ENCODE measurements around the gene SPTY2D1.
"Not testable (repeated sequence)": the region's sequence is repeated elsewhere in the genome, so short reads cannot be mapped to it uniquely, and the experiment has no call there.

SPTY2D1 gene

GRCh38 chr11:18618342-18619025 lies 15.7 kb downstream of the SPTY2D1 start:
- no peak for DNase-seq (ENCODE audit: low spot score)

- peak; percentile 66 for DNase-seq (ENCODE audit: low spot score)
Observed at GRCh38 chr11:18617688-18618341, 16.3 kb downstream of the SPTY2D1 start.

GRCh38 chr11:18615628-18616392 lies 18.3 kb downstream of the SPTY2D1 start:
- DNase-seq (ENCODE audit: low spot score), result peak; percentile 3

- DNase-seq (ENCODE audit: low spot score), result no peak
Observed at GRCh38 chr11:18614667-18615066, 19.5 kb downstream of the SPTY2D1 start.

GRCh38 chr11:18612394-18612793 lies 21.7 kb downstream of the SPTY2D1 start:
- DNase-seq (ENCODE audit: low spot score), result no peak

- DNase-seq (ENCODE audit: low spot score), result no peak
Observed at GRCh38 chr11:18611196-18611595, 22.9 kb downstream of the SPTY2D1 start.

- DNase-seq (ENCODE audit: low spot score), result no peak
Observed at GRCh38 chr11:18608376-18608775, 25.8 kb downstream of the SPTY2D1 start.

- no peak for DNase-seq (ENCODE audit: low spot score)
Observed at GRCh38 chr11:18600915-18601569, 33.1 kb downstream of the SPTY2D1 start.

GRCh38 chr11:18599739-18600230 lies 34.4 kb downstream of the SPTY2D1 start, which contains the start of gene MISFA:
MISFA (plus strand) TSS chr11:18599789; CDS start chr11:18599929, 140 bp downstream.
- DNase-seq (ENCODE audit: low spot score), result no peak

- no peak for DNase-seq (ENCODE audit: low spot score)
Observed at GRCh38 chr11:18594999-18595749, 39.0 kb downstream of the SPTY2D1 start.

GRCh38 chr11:18594088-18594487 lies 40.1 kb downstream of the SPTY2D1 start:
- DNase-seq (ENCODE audit: low spot score), result not testable (repeated sequence)

GRCh38 chr11:18590571-18590970 lies 43.6 kb downstream of the SPTY2D1 start:
- DNase-seq (ENCODE audit: low spot score), result no peak

GRCh38 chr11:18588297-18589252 lies 45.6 kb downstream of the SPTY2D1 start, which contains the start of gene UEVLD:
UEVLD (minus strand) TSS chr11:18588734; CDS start chr11:18588654, 80 bp downstream.
- DNase-seq (ENCODE audit: low spot score), result peak; percentile 40

- DNase-seq (ENCODE audit: low spot score), result no peak
Observed at GRCh38 chr11:18581825-18582224, 52.3 kb downstream of the SPTY2D1 start.

- no peak for DNase-seq (ENCODE audit: low spot score)
Observed at GRCh38 chr11:18580113-18580766, 53.9 kb downstream of the SPTY2D1 start.

GRCh38 chr11:18578975-18579598 lies 55.1 kb downstream of the SPTY2D1 start:
- no peak for DNase-seq (ENCODE audit: low spot score)

GRCh38 chr11:18575361-18575760 lies 58.8 kb downstream of the SPTY2D1 start:
- no peak for DNase-seq (ENCODE audit: low spot score)

- DNase-seq (ENCODE audit: low spot score), result no peak
Observed at GRCh38 chr11:18567081-18567480, 67.1 kb downstream of the SPTY2D1 start.

GRCh38 chr11:18566406-18566805 lies 67.7 kb downstream of the SPTY2D1 start:
- no peak for DNase-seq (ENCODE audit: low spot score)

Data from CD4-positive, alpha-beta T cell treated with Interleukin-6 at 100 ng/mL for 8 hours (primary cell).